Neuronal stem cell (in vitro differentiated cells): ENCODE results near the gene ROS1.

Experiments
- DNase-seq: peaks from one replicate; pipeline ENCODE4 v3.0.0-alpha.2; 2013; ENCODE audit warnings: low spot score
- H2AFZ ChIP-seq: one replicate; pipeline ENCODE4 v1.6.1; 2013; ENCODE audit warnings: mild to moderate bottlenecking, low read length, inconsistent platforms
- H2AK5ac ChIP-seq: 2 replicates; pipeline ENCODE4 v1.6.1; 2013; ENCODE audit warnings: low read depth, mild to moderate bottlenecking, inconsistent platforms, low read length, moderate library complexity, mixed read lengths
- H2BK120ac ChIP-seq: 2 replicates; pipeline ENCODE4 v1.6.1; 2013; ENCODE audit warnings: low read depth, mild to moderate bottlenecking, inconsistent platforms, low read length, moderate library complexity, mixed read lengths
- H2BK12ac ChIP-seq: one replicate; pipeline ENCODE4 v1.6.1; 2013; ENCODE audit warnings: low read length, inconsistent platforms
- H2BK15ac ChIP-seq: 2 replicates; pipeline ENCODE4 v1.6.1; 2013; ENCODE audit warnings: mild to moderate bottlenecking, low read length, inconsistent platforms, mixed read lengths
- H2BK5ac ChIP-seq: one replicate; pipeline ENCODE4 v1.6.1; 2013; ENCODE audit warnings: inconsistent platforms, mild to moderate bottlenecking, low read length, moderate library complexity
- H3K14ac ChIP-seq: one replicate; pipeline ENCODE4 v1.6.1; 2013; ENCODE audit warnings: low read length, inconsistent platforms
- H3K18ac ChIP-seq: 2 replicates; pipeline ENCODE4 v1.6.1; 2013; ENCODE audit warnings: low read length, inconsistent platforms
- H3K23ac ChIP-seq: 2 replicates; pipeline ENCODE4 v1.6.1; 2013; ENCODE audit warnings: low read depth, mild to moderate bottlenecking, mixed read lengths, low read length, inconsistent platforms; ENCODE audit not compliant: poor library complexity
- H3K27ac ChIP-seq: replicated peaks from 3 replicates; pipeline ENCODE4 v1.5.1; 2013; ENCODE audit warnings: low read length, inconsistent platforms
- H3K27me3 ChIP-seq, 3 experiments: 2 replicates each; pipeline ENCODE4 v1.6.1; 2013; ENCODE audit warnings: low read length in 3 of 3, mild to moderate bottlenecking in 2 of 3, inconsistent platforms in 1 of 3, low read depth in 1 of 3, mixed read lengths in 1 of 3, moderate library complexity in 1 of 3; ENCODE audit not compliant: control insufficient read depth in 3 of 3, insufficient read depth in 3 of 3
- H3K36me3 ChIP-seq, 2 donors: replicated peaks in 1 of 2; 2 replicates each; pipeline ENCODE4 v1.6.1; 2013; ENCODE audit warnings: low read length in 2 of 2; ENCODE audit not compliant: control insufficient read depth in 2 of 2, insufficient read depth in 2 of 2
- H3K4ac ChIP-seq: 2 replicates; pipeline ENCODE4 v1.6.1; 2013; ENCODE audit warnings: inconsistent platforms, mild to moderate bottlenecking, low read length, moderate library complexity
- H3K4me1 ChIP-seq, 2 donors: 1 replicate in 1 of 2; 2 replicates in 1 of 2; pipeline ENCODE4 v1.6.1; 2013; ENCODE audit warnings: low read length in 2 of 2, low read depth in 1 of 2; ENCODE audit not compliant: control insufficient read depth in 2 of 2, insufficient read depth in 1 of 2
- H3K4me2 ChIP-seq: one replicate; pipeline ENCODE4 v1.6.1; 2013; ENCODE audit warnings: mild to moderate bottlenecking, low read length, inconsistent platforms; ENCODE audit not compliant: insufficient read depth, poor library complexity, severe bottlenecking
- H3K4me3 ChIP-seq, 2 donors: 2 replicates each; pipeline ENCODE4 v1.5.1; 2013; ENCODE audit warnings: low read length in 2 of 2, mild to moderate bottlenecking in 2 of 2, inconsistent platforms in 1 of 2, moderate library complexity in 1 of 2
- H3K79me1 ChIP-seq: one replicate; pipeline ENCODE4 v1.6.1; 2013; ENCODE audit warnings: low read depth, mild to moderate bottlenecking, inconsistent platforms, low read length, moderate library complexity
- H3K9ac ChIP-seq: one replicate; pipeline ENCODE4 v1.6.1; 2013; ENCODE audit warnings: mild to moderate bottlenecking, low read depth, low read length, inconsistent platforms; ENCODE audit not compliant: poor library complexity
- H3K9me3 ChIP-seq, 2 donors: replicated peaks in 1 of 2; 2 replicates each; pipeline versions ENCODE3 to v1.6.1; 2013; ENCODE audit warnings: low read length in 2 of 2, mild to moderate bottlenecking in 2 of 2, inconsistent platforms in 1 of 2, low read depth in 1 of 2, mixed read lengths in 1 of 2, moderate library complexity in 1 of 2; ENCODE audit not compliant: control insufficient read depth in 2 of 2, insufficient read depth in 1 of 2
- H4K8ac ChIP-seq: one replicate; pipeline ENCODE4 v1.6.1; 2013; ENCODE audit warnings: low read depth, mild to moderate bottlenecking, inconsistent platforms, low read length, moderate library complexity
- H4K91ac ChIP-seq: one replicate; pipeline ENCODE4 v1.6.1; 2013; ENCODE audit warnings: low read length, low read depth, mild to moderate bottlenecking, inconsistent platforms; ENCODE audit not compliant: poor library complexity
- WGBS, 2 donors: extraction: QIAGEN DNeasy Blood & Tissue Kit; methylation state at CpG; one replicate each; pipeline ENCODE4 v1.1.7; 2013; ENCODE audit warnings: missing lambda C conversion rate in 2 of 2, mixed read lengths in 1 of 2; ENCODE audit not compliant: insufficient read length in 2 of 2, insufficient replicate concordance in 1 of 2; ENCODE audit errors: extremely low coverage in 2 of 2; 5-methylcytosine and 5-hydroxymethylcytosine counted together

The ROS1 gene

DNA sequence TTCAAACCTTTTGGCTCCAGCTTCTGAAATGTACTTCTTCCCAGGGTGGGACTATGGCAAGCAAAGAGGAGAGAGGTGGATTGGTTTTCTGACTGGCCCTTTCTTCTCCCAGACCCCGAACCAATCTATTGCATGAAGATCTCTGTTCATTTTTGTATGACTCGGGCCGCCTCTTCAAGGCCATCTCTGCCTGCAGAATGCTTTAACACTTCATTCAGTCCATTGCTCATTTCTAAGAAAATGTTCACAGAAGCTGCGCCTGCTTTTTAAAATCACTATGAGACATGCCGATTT, 158.7 kb downstream of the ROS1 start:
- Histone ChIP-seq H3K9me3 (no peaks in the 10 kb centered on the region), H4K8ac (no peak overlapping the region), H3K27ac (no peak overlapping the region), H3K9ac (no peak overlapping the region), H4K91ac (no peak overlapping the region), H3K79me1 (no peaks in the 10 kb centered on the region), H3K23ac (no peak overlapping the region), H2AK5ac (no peak overlapping the region), H3K36me3 (no peaks in the 10 kb centered on the region), H3K4ac (no peak overlapping the region), H2BK120ac (no peak overlapping the region), H2BK5ac (no peak overlapping the region), H3K27me3 (peaks cover 48 to 99% (median 90%) of the 10 kb centered on the region in 3 experiments), H3K4me1 (peaks cover 0 to 13% of the 10 kb centered on the region in 2 donors), H2AFZ (no peak overlapping the region), H2BK12ac (no peak overlapping the region), H2BK15ac (no peak overlapping the region), H3K4me3 (no peak overlapping the region), H3K14ac (no peak overlapping the region), H3K4me2 (no peak overlapping the region), H3K18ac (no peak overlapping the region)
- DNase-seq: no peak
- WGBS, 2 donors: no CpG with 5 or more reads among the region's 5 CpGs

DNA sequence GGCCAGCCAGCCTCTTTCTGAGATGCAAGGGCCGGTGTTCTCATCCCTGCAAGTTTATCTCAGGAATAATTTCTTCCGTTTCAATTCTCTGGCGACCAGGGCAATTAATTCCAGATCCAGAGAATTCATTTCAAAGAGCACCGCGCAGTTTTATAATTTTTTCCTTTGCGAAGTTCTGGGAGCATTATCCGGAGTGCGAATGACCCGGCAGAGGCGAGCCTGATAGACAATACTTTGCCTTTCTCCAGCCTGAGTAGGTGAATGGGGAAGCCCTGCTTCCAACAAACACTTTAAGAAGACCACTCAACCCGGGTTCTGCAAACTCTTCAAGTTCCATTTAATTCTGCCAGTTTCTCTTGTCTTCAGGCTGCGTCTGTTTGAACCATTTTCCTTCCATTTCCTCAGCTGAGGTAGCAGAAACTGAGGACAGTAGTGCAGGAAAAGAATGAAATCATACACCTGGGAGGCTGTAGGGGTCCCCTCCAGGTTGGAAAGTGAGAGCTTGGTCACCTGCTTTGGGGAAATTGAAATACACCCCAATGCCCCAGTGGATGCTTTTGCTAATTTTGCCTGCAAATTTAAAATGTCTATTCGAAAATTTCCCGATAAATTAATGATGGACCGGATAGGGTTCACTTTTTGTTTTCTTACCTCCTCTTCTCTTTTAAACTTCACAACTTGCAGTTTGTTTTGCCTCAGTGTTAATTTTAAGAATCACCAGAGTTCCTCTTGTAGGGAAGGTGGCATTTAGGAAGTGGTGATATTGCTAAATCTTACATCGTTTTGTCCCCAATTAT, 159.3 kb downstream of the ROS1 start:
- Histone ChIP-seq H2BK120ac (no peak overlapping the region), H3K14ac (no peak overlapping the region), H2AFZ (peak overlapping the region; percentile 84), H2BK12ac (no peak overlapping the region), H2AK5ac (no peak overlapping the region), H2BK5ac (no peak overlapping the region), H4K8ac (no peak overlapping the region), H2BK15ac (no peak overlapping the region), H4K91ac (no peak overlapping the region), H3K36me3 (no peaks in the 10 kb centered on the region), H3K4ac (no peak overlapping the region), H3K4me3 (no peak overlapping the region), H3K4me2 (peak overlapping the region; percentile 80), H3K9ac (no peak overlapping the region), H3K27ac (no peak overlapping the region), H3K23ac (no peak overlapping the region), H3K9me3 (no peaks in the 10 kb centered on the region), H3K27me3 (peaks cover 48 to 99% (median 92%) of the 10 kb centered on the region in 3 experiments), H3K79me1 (no peaks in the 10 kb centered on the region), H3K18ac (no peak overlapping the region), H3K4me1 (peaks cover 0 to 13% of the 10 kb centered on the region in 2 donors)
- no peak for DNase-seq
- WGBS, 2 donors: no CpG with 5 or more reads among the region's 16 CpGs

DNA sequence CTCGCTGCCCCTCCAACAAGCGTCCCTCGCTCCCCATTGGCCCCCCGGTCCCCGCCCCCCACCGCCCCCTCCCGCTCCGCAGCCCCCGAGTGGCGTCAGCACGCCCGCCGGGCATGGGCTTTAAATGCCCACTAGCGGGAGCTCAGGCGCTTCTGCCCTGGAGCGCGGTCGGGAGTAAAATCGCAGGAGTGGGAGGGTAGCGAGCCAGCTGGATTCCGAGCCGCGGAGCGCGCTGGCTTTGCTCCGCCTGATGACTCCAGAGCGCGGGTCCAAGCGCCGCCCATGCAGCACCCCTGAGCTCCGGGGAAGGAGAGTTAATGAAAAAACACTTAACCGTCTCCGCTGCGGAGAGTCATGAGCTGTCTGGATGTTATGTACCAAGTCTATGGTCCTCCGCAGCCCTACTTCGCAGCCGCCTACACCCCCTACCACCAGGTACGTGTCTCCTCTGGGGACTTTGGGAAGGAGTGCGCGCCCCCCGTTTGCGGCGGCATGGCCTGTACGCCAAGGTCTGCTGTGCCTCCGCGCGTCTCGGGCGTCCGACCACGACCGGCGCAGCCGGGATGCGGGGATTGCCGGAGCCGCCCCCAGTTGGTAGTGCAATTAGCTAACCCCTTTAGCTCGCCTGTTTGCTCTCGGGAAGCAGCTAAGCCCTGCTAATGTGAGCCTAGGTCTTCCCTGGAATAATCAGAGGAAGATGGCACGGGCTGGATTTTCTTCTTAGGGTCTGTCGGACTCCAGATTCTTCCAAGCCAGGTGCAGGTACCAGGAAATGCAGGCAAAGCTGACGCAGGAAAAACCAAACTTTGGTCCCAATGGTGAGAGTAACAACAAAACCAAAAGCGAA, 160.1 kb downstream of the ROS1 start, which contains the start of gene VGLL2:
TSS of gene VGLL2 (plus strand) at position 149 of the 847 bp plus-strand sequence. CDS start at position 355, 206 bp downstream.
- DNase-seq: peak; percentile 68
- no CpG with 5 or more reads among the region's 63 CpGs for WGBS, 2 donors
- H3K27ac ChIP-seq: no peak within 1 kb of the TSS

More for the DNA sequence above, 160.1 kb downstream of the ROS1 start, which contains the start of gene VGLL2:
- H3K4me2 ChIP-seq: peak within 1 kb of the TSS; percentile 80
- H2BK5ac ChIP-seq: peak within 1 kb of the TSS; percentile 53
- peak within 1 kb of the TSS; percentile 84 for H2AFZ ChIP-seq
- H3K79me1 ChIP-seq: no peaks in the 10 kb centered on the region
- H3K18ac ChIP-seq: peak within 1 kb of the TSS; percentile 85
- H3K36me3 ChIP-seq: no peaks in the 10 kb centered on the region
- peaks cover 44 to 99% (median 85%) of the 10 kb centered on the region in 3 experiments for H3K27me3 ChIP-seq
- H2BK120ac ChIP-seq: no peak within 1 kb of the TSS
- H3K14ac ChIP-seq: peak within 1 kb of the TSS; percentile 14
- H3K9ac ChIP-seq: peak within 1 kb of the TSS; percentile 60
- H3K9me3 ChIP-seq: no peaks in the 10 kb centered on the region
- no peak within 1 kb of the TSS for H3K4ac ChIP-seq
- H3K4me1 ChIP-seq: peaks cover 0 to 12% of the 10 kb centered on the region in 2 donors
- H3K4me3 ChIP-seq: peak within 1 kb of the TSS; percentile 32 to 76
- H2AK5ac ChIP-seq: peak within 1 kb of the TSS; percentile 70
- H3K23ac ChIP-seq: no peak within 1 kb of the TSS
- H4K8ac ChIP-seq: no peak within 1 kb of the TSS
- no peak within 1 kb of the TSS for H2BK12ac ChIP-seq
- H2BK15ac ChIP-seq: no peak within 1 kb of the TSS
- H4K91ac ChIP-seq: no peak within 1 kb of the TSS
